IMR-90 (cell line): ENCODE results near the gene TMC8.

Source experiments
- BHLHE40 ChIP-seq: fragments of 150-350 bp; IDR thresholded peaks from 2 replicates; pipeline ENCODE4 v1.6.1; 2016; ENCODE audit warnings: mild to moderate bottlenecking, low read depth, low read length
- CEBPB ChIP-seq: IDR thresholded peaks from 2 replicates; pipeline ENCODE4 v1.6.1; 2012; ENCODE audit warnings: low read depth, low read length, improper control_type of control experiment
- FOS ChIP-seq: fragments of 150-350 bp; IDR thresholded peaks from 2 replicates; pipeline ENCODE4 v1.6.1; 2016; ENCODE audit warnings: low read depth, low read length
- NFE2L2 ChIP-seq: fragments of 150-350 bp; IDR thresholded peaks from 2 replicates; pipeline ENCODE4 v1.6.1; 2016; ENCODE audit warnings: low read depth, mild to moderate bottlenecking, low read length
- POLR2A ChIP-seq: IDR thresholded peaks from 2 replicates; pipeline ENCODE4 v1.6.1; 2012; ENCODE audit warnings: mild to moderate bottlenecking, low read depth, low read length
- RCOR1 ChIP-seq: IDR thresholded peaks from 2 replicates; pipeline ENCODE4 v1.6.1; 2012; ENCODE audit warnings: mild to moderate bottlenecking, low read length, improper control_type of control experiment; ENCODE audit not compliant: insufficient replicate concordance
- RFX5 ChIP-seq: IDR thresholded peaks from 2 replicates; pipeline ENCODE4 v1.8.0; 2012; ENCODE audit warnings: low read depth, mild to moderate bottlenecking, low read length, moderate library complexity
- TF ChIP-seq, protein P1 (sequence below): conservative IDR thresholded peaks from 2 replicates; pipeline ENCODE4 v1.5.1; 2012; ENCODE audit warnings: mild to moderate bottlenecking, low read depth, low read length, improper control_type of control experiment
- TF ChIP-seq, protein P2 (sequence below): fragments of 150-350 bp; IDR thresholded peaks from 2 replicates; pipeline ENCODE4 v1.6.1; 2016; ENCODE audit warnings: low read depth, mild to moderate bottlenecking, low read length, moderate library complexity, borderline replicate concordance
- TF ChIP-seq, protein P3 (sequence below): fragments of 150-350 bp; IDR thresholded peaks from 2 replicates; pipeline ENCODE4 v1.6.1; 2017; ENCODE audit warnings: mild to moderate bottlenecking, antibody characterized with exemption, low read length, low read depth

DNA sequence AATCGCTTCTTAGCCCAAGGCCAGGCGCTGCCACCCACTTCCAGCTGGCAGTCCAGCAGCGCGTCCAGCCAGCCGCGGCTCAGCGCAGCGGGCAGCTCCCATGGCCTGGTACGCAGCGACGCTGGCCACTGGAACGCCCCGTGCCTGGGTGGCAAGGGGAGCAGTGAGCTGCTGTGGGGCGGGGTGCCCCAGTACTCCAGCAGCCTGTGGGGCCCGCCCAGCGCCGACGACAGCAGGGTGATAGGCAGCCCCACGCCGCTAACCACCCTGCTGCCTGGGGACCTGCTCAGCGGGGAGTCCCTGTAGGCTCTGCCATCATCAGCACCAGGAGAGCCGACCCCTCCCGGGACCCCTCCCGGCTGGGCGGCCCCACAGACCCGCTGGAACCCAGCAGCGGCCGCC, 26.0 kb upstream of the TMC8 start:
- TF ChIP-seq, protein P1, sequence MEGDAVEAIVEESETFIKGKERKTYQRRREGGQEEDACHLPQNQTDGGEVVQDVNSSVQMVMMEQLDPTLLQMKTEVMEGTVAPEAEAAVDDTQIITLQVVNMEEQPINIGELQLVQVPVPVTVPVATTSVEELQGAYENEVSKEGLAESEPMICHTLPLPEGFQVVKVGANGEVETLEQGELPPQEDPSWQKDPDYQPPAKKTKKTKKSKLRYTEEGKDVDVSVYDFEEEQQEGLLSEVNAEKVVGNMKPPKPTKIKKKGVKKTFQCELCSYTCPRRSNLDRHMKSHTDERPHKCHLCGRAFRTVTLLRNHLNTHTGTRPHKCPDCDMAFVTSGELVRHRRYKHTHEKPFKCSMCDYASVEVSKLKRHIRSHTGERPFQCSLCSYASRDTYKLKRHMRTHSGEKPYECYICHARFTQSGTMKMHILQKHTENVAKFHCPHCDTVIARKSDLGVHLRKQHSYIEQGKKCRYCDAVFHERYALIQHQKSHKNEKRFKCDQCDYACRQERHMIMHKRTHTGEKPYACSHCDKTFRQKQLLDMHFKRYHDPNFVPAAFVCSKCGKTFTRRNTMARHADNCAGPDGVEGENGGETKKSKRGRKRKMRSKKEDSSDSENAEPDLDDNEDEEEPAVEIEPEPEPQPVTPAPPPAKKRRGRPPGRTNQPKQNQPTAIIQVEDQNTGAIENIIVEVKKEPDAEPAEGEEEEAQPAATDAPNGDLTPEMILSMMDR: no peak
- TF ChIP-seq POLR2A (no peak), CEBPB (no peak), RFX5 (no peak), BHLHE40 (no peak), NFE2L2 (no peak), FOS (no peak), RCOR1 (no peak)
- TF ChIP-seq, protein P2, sequence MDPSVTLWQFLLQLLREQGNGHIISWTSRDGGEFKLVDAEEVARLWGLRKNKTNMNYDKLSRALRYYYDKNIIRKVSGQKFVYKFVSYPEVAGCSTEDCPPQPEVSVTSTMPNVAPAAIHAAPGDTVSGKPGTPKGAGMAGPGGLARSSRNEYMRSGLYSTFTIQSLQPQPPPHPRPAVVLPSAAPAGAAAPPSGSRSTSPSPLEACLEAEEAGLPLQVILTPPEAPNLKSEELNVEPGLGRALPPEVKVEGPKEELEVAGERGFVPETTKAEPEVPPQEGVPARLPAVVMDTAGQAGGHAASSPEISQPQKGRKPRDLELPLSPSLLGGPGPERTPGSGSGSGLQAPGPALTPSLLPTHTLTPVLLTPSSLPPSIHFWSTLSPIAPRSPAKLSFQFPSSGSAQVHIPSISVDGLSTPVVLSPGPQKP: no peak
- TF ChIP-seq, protein P3, sequence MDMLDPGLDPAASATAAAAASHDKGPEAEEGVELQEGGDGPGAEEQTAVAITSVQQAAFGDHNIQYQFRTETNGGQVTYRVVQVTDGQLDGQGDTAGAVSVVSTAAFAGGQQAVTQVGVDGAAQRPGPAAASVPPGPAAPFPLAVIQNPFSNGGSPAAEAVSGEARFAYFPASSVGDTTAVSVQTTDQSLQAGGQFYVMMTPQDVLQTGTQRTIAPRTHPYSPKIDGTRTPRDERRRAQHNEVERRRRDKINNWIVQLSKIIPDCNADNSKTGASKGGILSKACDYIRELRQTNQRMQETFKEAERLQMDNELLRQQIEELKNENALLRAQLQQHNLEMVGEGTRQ: no peak
